A549 treated with RU486 at 1 μM for 4 hours (cell line): ENCODE data around the gene RNF103. TPM values are rescaled to one million over a fixed set of nuclear protein-coding genes. Genes with fewer than 3 reads are reported as not detected.

Experiments
- total RNA-seq: library from RNA; stranded (reverse); fragments of 200-300 nt; extraction: Qiagen RNA extraction; gene quantifications from 5 replicates; pipeline ENCODE4 v1.2.3, GENCODE V29; 2022; ENCODE audit warnings: low read depth

RNF103 gene
- 31.2 to 42.5 TPM (median 41.1 TPM) in 5 replicates for total RNA-seq

GRCh38 chr2:86623494-86624266 is at the start of gene RNF103:
Gene RNF103, minus strand, starts transcription at chr2:86623865. Its CDS starts 979 bp downstream, at chr2:86622886.

GRCh38 chr2:86562922-86563649 is 60.6 kb downstream of the RNF103 start, which contains the start of gene CHMP3:
Gene CHMP3, minus strand, starts transcription at chr2:86563443. Its CDS starts 95 bp downstream, at chr2:86563348.

Other genes with a start within 250 kb of the RNF103 start
- 22.8 to 39.0 TPM (median 27.4 TPM) in 5 replicates for gene KDM3A, start 182.5 kb downstream of the RNF103 start, total RNA-seq
- 128 to 137 TPM (median 129 TPM) in 5 replicates for gene CHMP3, start 60.4 kb downstream of the RNF103 start, total RNA-seq
- gene RMND5A, start 96.4 kb upstream of the RNF103 start, total RNA-seq: 21.0 to 24.5 TPM (median 21.7 TPM) in 5 replicates
- gene CD8A, start 167.0 kb upstream of the RNF103 start, total RNA-seq: 0.21 to 0.34 TPM (median 0.32 TPM) in 5 replicates
- gene CD8B, start 238.0 kb upstream of the RNF103 start, total RNA-seq: not detected in 5 replicates